HG03103 (cell line): ENCODE measurements around the gene ALAS2.
"Not testable (repeated sequence)": the region's sequence is repeated elsewhere in the genome, so short reads cannot be mapped to it uniquely, and the experiment has no call there.

ENCODE experiments used
- ATAC-seq: cut with Tn5 transposase; IDR thresholded peaks from one replicate; pipeline ENCODE4 v1.9.1; 2021; ENCODE audit warnings: low read depth; ENCODE audit not compliant: unreplicated experiment

The ALAS2 gene

DNA sequence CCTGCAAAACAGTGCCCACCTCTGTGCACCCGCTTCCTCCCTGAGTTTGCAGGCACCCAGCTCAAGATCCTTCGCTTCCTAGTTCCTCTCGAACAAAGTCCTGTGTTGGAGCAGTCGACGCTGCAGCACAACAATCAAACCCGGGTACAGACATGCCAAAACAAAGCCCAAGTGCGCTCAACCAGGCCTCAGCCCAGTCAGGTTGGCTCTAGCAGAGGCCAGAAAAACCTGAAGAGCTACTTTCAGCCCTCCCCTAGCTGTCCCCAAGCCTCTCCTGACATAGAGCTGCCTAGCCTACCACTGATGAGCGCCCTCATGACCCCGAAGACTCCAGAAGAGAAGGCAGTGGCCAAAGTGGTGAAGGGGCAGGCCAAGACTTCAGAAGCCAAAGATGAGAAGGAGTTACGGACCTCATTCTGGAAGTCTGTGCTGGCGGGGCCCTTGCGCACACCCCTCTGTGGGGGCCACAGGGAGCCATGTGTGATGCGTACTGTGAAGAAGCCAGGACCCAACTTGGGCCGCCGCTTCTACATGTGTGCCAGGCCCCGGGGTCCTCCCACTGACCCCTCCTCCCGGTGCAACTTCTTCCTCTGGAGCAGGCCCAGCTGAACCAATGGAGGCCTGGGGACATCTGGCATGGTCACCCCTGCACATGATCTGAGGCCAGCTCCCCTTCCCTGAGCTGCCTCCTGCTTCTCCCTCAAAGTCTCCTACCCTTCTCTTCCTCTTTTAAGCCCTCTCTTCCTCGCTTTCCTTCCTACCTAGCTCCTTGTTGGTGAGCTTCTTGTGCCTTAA, 23.8 kb downstream of the ALAS2 start:
- ATAC-seq, result no peak

GRCh38 chrX:55005256-55005655, 25.5 kb downstream of the ALAS2 start:
- ATAC-seq, result no peak

DNA sequence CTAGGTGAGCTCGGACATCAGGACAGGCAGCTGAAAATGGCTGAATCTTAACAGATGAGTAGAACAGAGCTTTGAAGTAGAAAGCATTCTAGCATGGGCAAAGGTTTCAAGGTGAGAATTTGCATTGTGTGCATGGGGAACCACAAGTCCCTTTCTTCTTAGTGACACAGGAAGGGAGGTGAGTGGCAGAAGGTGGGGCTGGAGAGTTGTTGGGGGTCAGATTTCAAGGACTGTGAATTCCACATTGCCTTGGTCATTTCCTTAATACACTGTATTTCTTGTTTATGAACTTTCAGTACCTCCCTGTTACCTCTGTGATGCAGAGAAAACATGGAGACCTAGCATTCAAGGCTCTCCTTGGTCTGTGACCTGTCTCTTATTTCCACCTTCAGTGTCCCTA, 26.5 kb downstream of the ALAS2 start:
- no peak for ATAC-seq

GRCh38 chrX:54999717-55000598, 30.8 kb downstream of the ALAS2 start, which contains the start of gene APEX2:
APEX2 (plus strand) TSS chrX:55000363; CDS start chrX:55000423, 60 bp downstream.
- ATAC-seq, result peak; percentile 90

- no peak for ATAC-seq
Measured at GRCh38 chrX:54995621-54996020, 35.2 kb downstream of the ALAS2 start.

DNA sequence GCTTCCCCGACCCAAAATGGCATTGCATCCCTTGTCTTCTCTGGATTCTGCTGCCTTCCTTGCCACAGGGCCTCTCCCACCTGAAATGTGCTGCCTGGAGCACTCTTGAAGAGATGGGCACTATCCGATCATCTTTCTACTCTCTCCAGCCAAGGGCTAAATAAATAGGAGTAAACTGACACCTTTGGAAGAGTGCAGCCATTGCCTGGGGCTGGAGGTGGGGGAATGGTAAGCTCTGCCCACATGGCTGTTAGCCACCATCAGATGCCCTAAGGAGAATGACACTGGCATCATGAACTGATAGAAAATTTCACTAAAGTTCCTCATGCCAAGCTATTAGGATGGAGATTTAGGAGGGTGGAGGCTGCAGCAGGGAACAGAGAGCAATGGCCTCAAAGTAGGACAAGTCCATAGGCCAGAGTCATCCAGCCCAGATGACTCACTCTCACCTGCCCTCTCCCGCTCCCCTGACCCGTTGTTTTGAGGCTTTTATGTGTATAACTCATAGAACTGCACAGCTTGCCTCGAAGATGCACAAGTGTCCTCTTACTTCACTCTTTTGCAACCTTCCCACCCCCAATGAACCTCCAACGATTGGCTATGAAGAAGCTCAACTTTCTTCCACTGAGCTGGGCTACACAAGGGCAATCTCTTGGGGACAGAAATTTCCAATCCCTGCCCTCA, 36.0 kb downstream of the ALAS2 start:
- no peak for ATAC-seq

DNA sequence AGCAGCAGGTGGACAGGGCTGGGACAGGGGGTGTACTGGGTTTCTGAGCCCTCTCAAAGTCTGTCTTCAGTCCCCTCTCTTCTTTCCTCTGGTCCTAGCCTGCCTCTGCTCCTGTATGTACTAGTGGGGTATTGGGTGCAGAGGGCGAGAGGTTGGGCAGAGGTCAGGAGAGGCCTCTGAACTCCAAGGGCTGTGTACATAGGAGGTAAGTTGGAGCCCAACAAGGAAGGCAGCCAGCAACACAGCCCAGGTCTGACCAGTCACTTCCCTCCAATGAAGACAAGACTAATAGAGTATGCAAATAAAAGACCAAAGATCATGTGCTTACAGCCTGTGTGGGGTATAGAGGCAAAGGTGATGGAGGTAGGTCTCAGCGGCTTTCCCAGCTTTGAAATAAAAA, 36.7 kb downstream of the ALAS2 start, which contains the start of gene PFKFB1:
TSS of gene PFKFB1 (minus strand) at position 90 of the 400 bp plus-strand sequence. CDS start 181 bp downstream, outside the sequence.
- no peak for ATAC-seq

- no peak for ATAC-seq
Measured at GRCh38 chrX:54992911-54993622, 37.7 kb downstream of the ALAS2 start.

- no peak for ATAC-seq
Measured at GRCh38 chrX:54991706-54992105, 39.1 kb downstream of the ALAS2 start.

- not testable (repeated sequence) for ATAC-seq
Measured at GRCh38 chrX:54983306-54983705, 47.5 kb downstream of the ALAS2 start.

- no peak for ATAC-seq
Measured at GRCh38 chrX:54980334-54980733, 50.4 kb downstream of the ALAS2 start.

- ATAC-seq, result no peak
Measured at GRCh38 chrX:54979432-54979831, 51.3 kb downstream of the ALAS2 start.

DNA sequence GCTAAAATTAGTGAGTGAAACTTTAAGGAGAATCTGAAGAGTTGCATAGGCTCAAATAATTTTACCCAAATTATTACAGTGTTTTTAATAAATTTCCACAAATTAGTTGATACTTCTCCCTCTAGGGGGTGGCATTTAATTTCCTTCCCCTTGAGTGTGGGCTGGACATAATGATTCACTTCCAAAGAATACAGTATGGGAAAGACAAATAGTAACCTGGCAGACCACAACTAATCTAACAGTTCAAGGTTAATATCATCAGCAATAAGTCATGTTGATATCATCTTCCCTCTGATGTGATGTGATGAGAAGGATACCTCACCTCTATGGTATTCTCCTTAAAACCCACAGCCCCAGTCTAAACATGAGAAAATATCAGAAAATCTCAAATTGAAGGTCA, 52.3 kb downstream of the ALAS2 start:
- ATAC-seq, result no peak

GRCh38 chrX:54977387-54977786, 53.4 kb downstream of the ALAS2 start:
- no peak for ATAC-seq

GRCh38 chrX:54964766-54965497, 65.8 kb downstream of the ALAS2 start:
- no peak for ATAC-seq

- ATAC-seq, result no peak
Measured at GRCh38 chrX:54961750-54962149, 69.0 kb downstream of the ALAS2 start.
